ENCODE measurements around the gene R3HDM4. TPM values are rescaled to one million over a fixed set of nuclear protein-coding genes. Genes with fewer than 3 reads are reported as not detected.
A peak's percentile ranks its signal among the peaks of the same experiment; 100 is the strongest.

R3HDM4 gene
- total RNA-seq, 1 donor from 2014 or later, result 48.8 TPM

GRCh38 chr19:948842-949496, 36.0 kb upstream of the R3HDM4 start:
- no peak overlapping the region for H3K27ac Mint-ChIP-seq
- TF ChIP-seq CTCF (conservative IDR thresholded peaks at IDR 0.05), result no peak
- H3K36me3 Mint-ChIP-seq, result no peaks in the 10 kb centered on the region
- peaks cover 6% of the 10 kb centered on the region for H3K4me1 Mint-ChIP-seq (ENCODE audit: unreplicated experiment)
- peak; percentile 64 for DNase-seq (ENCODE audit: extremely low spot score, unreplicated experiment)
- no peak overlapping the region for H3K4me3 Mint-ChIP-seq
- no peaks in the 10 kb centered on the region for H3K9me3 Mint-ChIP-seq
- H3K27me3 Mint-ChIP-seq, result no peaks in the 10 kb centered on the region

GRCh38 chr19:947707-948539, 34.9 kb upstream of the R3HDM4 start:
- Mint-ChIP-seq H3K36me3 (no peaks in the 10 kb centered on the region), H3K9me3 (no peaks in the 10 kb centered on the region), H3K27me3 (no peaks in the 10 kb centered on the region), H3K4me3 (no peak overlapping the region), H3K4me1 (ENCODE audit: unreplicated experiment) (no peaks in the 10 kb centered on the region), H3K27ac (no peak overlapping the region)
- DNase-seq (ENCODE audit: extremely low spot score, unreplicated experiment), result peak; percentile 69
- no peak for TF ChIP-seq CTCF (conservative IDR thresholded peaks at IDR 0.05)

- Mint-ChIP-seq H3K27me3 (no peaks in the 10 kb centered on the region), H3K4me1 (ENCODE audit: unreplicated experiment) (no peaks in the 10 kb centered on the region), H3K27ac (no peak overlapping the region), H3K36me3 (no peaks in the 10 kb centered on the region), H3K4me3 (no peak overlapping the region), H3K9me3 (no peaks in the 10 kb centered on the region)
- DNase-seq (ENCODE audit: extremely low spot score, unreplicated experiment), result peak; percentile 64
- no peak for TF ChIP-seq CTCF (conservative IDR thresholded peaks at IDR 0.05)
Measured at GRCh38 chr19:947090-947706, 34.2 kb upstream of the R3HDM4 start.

DNA sequence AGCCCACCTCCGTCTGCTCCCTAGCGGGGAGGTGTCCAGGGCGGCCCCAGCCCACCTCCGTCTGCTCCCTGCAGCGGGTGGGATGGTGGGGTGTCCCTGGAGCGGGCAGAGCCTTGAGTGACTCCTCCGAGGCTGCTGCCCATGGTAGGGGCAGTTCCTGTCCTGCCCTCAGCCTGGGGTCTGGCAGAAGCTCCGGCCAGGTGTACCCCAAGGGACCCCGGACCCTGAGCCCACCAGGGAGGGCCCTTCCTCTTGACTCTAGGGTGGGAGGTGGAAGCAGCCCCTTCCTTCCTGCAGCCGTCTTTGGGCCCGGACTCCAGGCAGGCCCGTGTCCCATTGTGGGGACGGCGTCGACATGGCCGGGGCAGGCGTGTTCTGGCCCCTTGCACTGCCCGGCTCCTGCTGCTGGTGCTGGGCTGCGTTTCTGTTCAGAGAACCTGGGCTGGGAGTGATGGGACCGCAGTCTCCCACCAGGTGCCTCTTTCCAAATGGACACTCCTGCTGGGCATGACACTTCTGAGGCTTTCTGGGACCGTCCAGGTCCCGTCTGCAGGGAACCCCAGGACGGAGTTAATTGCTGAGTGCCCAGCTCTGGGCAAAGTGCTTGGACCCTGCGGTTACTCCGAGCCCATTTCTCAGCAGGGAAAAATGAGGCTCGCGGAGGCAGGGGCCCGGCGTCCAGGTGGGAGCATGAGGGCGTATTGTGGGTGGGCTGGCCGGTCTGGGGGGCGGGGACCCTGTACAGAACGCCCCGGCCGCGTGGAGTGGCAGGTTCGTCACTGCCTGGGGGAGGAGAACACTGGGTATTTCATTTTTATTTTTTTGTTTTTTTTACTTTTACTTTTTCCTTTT, 32.6 kb upstream of the R3HDM4 start:
- no peak overlapping the region for H3K4me3 Mint-ChIP-seq
- TF ChIP-seq CTCF (conservative IDR thresholded peaks at IDR 0.05), result no peak
- H3K27me3 Mint-ChIP-seq, result no peaks in the 10 kb centered on the region
- peaks cover 6% of the 10 kb centered on the region for H3K4me1 Mint-ChIP-seq (ENCODE audit: unreplicated experiment)
- H3K27ac Mint-ChIP-seq, result peak overlapping the region; percentile 46
- H3K36me3 Mint-ChIP-seq, result peaks cover 4% of the 10 kb centered on the region
- DNase-seq (ENCODE audit: extremely low spot score, unreplicated experiment), result no peak
- no peaks in the 10 kb centered on the region for H3K9me3 Mint-ChIP-seq

DNA sequence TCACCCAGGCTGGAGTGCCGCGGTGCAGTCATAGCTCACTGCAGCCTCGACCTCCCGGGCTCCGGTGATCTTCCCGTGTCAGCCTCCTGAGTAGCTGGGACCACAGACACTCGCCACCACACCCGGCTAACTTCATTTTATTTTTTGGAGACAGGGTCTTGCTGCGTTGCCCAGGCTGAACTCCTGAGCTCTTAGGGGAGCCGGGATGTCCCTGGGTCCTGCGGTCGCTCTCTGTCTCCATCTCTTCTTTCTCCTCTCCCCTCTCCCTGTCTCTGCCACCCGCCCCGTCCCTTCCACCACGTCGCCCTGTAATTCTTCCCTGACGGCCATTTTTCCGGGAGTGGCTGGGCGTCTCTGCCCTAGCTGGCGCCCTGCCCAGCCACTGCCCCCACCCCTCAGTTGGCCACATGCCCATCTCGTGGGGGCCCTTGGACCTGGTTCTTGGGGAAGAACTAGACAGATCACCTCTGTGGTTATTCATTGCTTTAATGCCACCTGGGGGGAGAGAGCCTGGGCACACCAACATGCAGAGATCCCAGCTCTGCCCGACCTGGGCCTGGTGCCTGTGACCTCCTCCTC, 31.7 kb upstream of the R3HDM4 start:
- Mint-ChIP-seq H3K4me3 (no peak overlapping the region), H3K27me3 (no peaks in the 10 kb centered on the region), H3K9me3 (no peaks in the 10 kb centered on the region), H3K27ac (peak overlapping the region; percentile 46), H3K36me3 (peaks cover 11% of the 10 kb centered on the region), H3K4me1 (ENCODE audit: unreplicated experiment) (peaks cover 12% of the 10 kb centered on the region)
- TF ChIP-seq CTCF (conservative IDR thresholded peaks at IDR 0.05), result no peak
- peak; percentile 70 for DNase-seq (ENCODE audit: extremely low spot score, unreplicated experiment)
